H4 (cell line): ENCODE data around the gene PTGS1. TPM values are rescaled to one million over a fixed set of nuclear protein-coding genes. Genes with fewer than 3 reads are reported as not detected.
"Not testable (repeated sequence)": the region's sequence is repeated elsewhere in the genome, so short reads cannot be mapped to it uniquely, and the experiment has no call there.

ENCODE experiments used
- DNase-seq: peaks from one replicate; pipeline ENCODE4 v3.0.0-alpha.2; 2015; ENCODE audit warnings: low spot score
- total RNA-seq: library from RNA; depleted of rRNA; stranded (reverse); fragments of >200 nt; shearing (Covaris generic); gene quantifications from 2 replicates; pipeline ENCODE4 v1.2.3, GENCODE V29; 2014; rRNA removed

The PTGS1 gene
- 0.37 and 0.74 TPM in 2 replicates for total RNA-seq

- no peak for DNase-seq
These were observed at the start of gene PTGS1 for GRCh38 chr9:122370869-122371755. Gene PTGS1 (plus strand): TSS chr9:122371024. CDS start chr9:122371085, 61 bp downstream.

- no peak for DNase-seq
These were observed 48.3 kb upstream of the PTGS1 start for GRCh38 chr9:122322553-122322952.

- DNase-seq = not testable (repeated sequence)
These were observed 46.2 kb upstream of the PTGS1 start for GRCh38 chr9:122324665-122325064.

GRCh38 chr9:122325124-122325523 is 45.7 kb upstream of the PTGS1 start:
- DNase-seq = no peak

- no peak for DNase-seq
These were observed 43.6 kb upstream of the PTGS1 start for GRCh38 chr9:122327175-122327574.

GRCh38 chr9:122329597-122329996 is 41.2 kb upstream of the PTGS1 start:
- no peak for DNase-seq

GRCh38 chr9:122330466-122330865 is 40.4 kb upstream of the PTGS1 start:
- not testable (repeated sequence) for DNase-seq

- no peak for DNase-seq
These were observed 39.3 kb upstream of the PTGS1 start for GRCh38 chr9:122331523-122331927.

- no peak for DNase-seq
These were observed 38.7 kb upstream of the PTGS1 start for GRCh38 chr9:122332083-122332482.

GRCh38 chr9:122332644-122333043 is 38.2 kb upstream of the PTGS1 start:
- DNase-seq = no peak

GRCh38 chr9:122333169-122333808 is 37.5 kb upstream of the PTGS1 start:
- no peak for DNase-seq

- no peak for DNase-seq
These were observed 35.9 kb upstream of the PTGS1 start for GRCh38 chr9:122334916-122335315.

GRCh38 chr9:122336189-122336588 is 34.6 kb upstream of the PTGS1 start:
- DNase-seq = no peak

- no peak for DNase-seq
These were observed 33.8 kb upstream of the PTGS1 start for GRCh38 chr9:122336866-122337555.

- no peak for DNase-seq
These were observed 33.3 kb upstream of the PTGS1 start for GRCh38 chr9:122337556-122337929.

GRCh38 chr9:122338536-122338935 is 32.3 kb upstream of the PTGS1 start:
- DNase-seq = no peak

- no peak for DNase-seq
These were observed 31.8 kb upstream of the PTGS1 start for GRCh38 chr9:122338994-122339393.

- no peak for DNase-seq
These were observed 31.2 kb upstream of the PTGS1 start for GRCh38 chr9:122339579-122339978.

- DNase-seq = no peak
These were observed 30.7 kb upstream of the PTGS1 start for GRCh38 chr9:122340161-122340560.

GRCh38 chr9:122342323-122343050 is 28.3 kb upstream of the PTGS1 start:
- DNase-seq = no peak

GRCh38 chr9:122346478-122347347 is 24.1 kb upstream of the PTGS1 start:
- DNase-seq = no peak
